ENCODE measurements around the gene ZNF212. TPM values are rescaled to one million over a fixed set of nuclear protein-coding genes. Genes with fewer than 3 reads are reported as not detected.

The ZNF212 gene
- 10.5 to 12.0 TPM (median 11.2 TPM) in 5 replicates for total RNA-seq (2022; extraction: Qiagen RNA extraction)

DNA sequence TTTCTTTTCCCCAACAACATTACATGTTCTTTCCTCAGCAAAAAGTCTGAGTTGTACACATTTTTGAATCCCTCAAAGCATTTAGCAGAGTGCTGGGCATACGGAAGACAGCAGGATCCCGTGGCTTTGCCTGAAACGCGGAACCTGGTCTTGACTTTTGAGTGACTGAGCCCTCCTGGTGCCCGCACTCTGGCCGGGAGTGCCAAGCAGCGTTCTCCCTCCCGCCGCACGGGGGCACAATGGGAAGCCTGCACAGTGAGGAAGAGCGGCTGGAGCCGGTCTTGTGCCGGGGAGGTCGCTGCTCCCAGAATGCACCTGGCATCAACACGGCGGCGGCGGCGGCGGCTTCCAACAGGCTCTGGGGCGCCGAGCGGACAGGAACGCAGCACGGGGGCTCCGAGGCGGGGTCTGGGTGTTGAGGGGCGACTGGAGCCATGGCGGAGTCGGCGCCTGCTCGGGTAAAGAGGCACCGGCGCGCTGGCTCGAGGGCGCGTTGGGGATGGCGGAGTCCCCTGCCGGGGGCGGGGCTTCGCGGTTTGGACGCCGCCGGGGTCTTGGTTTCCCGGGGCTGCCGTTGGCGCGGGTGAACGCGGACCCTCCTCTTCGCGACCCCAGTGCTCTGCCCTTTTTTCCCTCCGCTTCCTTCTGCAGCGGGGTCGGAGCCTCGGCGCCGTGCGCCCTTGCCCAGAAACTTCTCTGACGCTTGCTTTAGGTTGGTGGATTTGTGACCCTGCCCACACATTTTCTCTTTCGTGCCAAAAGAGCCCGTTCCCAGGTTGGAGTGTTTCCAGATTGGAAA lies at the start of gene ZNF212:
ZNF212 (plus strand) TSS at position 307 of the 799 bp plus-strand sequence; CDS start at position 435, 128 bp downstream.

DNA sequence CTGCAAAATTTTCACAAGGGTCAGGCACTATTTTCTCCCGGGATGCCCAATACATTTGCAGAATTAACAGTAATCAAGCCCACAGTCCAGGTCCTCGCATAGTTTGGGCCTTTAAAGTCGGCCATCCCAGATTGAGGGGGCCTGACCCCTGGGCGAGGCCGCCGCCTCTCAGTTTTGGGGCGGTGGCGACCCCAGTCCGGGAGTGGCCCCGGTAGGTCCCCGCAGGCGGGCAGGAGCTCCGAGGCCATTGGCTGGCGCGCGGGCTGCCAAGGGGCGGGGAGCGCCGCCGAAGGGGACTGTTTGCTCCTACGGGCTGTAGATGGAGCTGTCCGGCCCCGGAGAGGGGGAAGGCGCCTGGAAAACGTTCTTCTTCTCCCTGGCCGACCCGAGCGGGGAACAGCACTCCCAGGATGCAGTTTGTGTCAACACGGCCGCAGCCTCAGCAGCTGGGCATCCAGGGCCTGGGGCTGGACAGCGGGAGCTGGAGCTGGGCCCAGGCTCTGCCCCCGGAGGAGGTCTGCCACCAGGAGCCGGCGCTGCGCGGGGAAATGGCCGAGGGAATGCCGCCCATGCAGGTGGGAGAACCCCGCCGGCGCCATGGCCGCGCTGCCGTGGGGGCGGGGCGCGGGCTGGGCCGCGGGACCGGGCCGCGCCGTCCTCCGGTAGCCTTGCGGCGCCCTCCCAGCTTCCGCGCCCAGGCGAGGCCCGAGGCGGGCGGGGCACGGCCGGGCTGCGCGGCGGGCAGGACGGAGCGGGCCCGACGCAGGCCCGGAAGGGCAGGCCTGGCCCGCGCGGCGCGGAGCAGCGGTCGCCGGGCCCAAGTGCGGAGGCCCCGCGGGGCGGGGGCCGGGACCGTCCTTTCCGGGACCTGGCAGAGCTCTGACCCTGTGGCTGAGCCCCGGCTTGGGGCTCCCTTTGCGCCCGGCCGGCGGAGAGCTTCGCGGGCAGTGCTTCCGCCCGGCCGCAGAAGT lies 44.0 kb upstream of the ZNF212 start, which contains the start of gene ZNF282:
ZNF282 (plus strand) TSS at position 367 of the 971 bp plus-strand sequence; CDS start at position 411, 44 bp downstream.

GRCh38 chr7:149261829-149262617 lies 22.6 kb downstream of the ZNF212 start, which contains the start of gene ZNF783:
ZNF783 (plus strand) TSS chr7:149262196; CDS start chr7:149262334, 138 bp downstream.

Other genes starting within 250 kb of the ZNF212 start
- 161 to 188 TPM (median 169 TPM) in 5 replicates for gene PDIA4, start 211.1 kb upstream of the ZNF212 start, total RNA-seq (2022; extraction: Qiagen RNA extraction)
- gene ZNF786, start 148.9 kb upstream of the ZNF212 start, total RNA-seq (2022; extraction: Qiagen RNA extraction): 6.1 to 6.6 TPM (median 6.3 TPM) in 5 replicates
- 1.2 to 1.4 TPM (median 1.3 TPM) in 5 replicates for gene ZNF425, start 113.3 kb upstream of the ZNF212 start, total RNA-seq (2022; extraction: Qiagen RNA extraction)
- 8.6 to 9.9 TPM (median 9.1 TPM) in 5 replicates for gene ZNF398, start 92.2 kb upstream of the ZNF212 start, total RNA-seq (2022; extraction: Qiagen RNA extraction)
- gene ZNF282, start 44.1 kb upstream of the ZNF212 start, total RNA-seq (2022; extraction: Qiagen RNA extraction): 21.7 to 26.7 TPM (median 24.9 TPM) in 5 replicates
- gene ZNF783, start 22.5 kb downstream of the ZNF212 start, total RNA-seq (2022; extraction: Qiagen RNA extraction): 4.4 to 6.1 TPM (median 5.3 TPM) in 5 replicates
- 17.6 to 22.5 TPM (median 21.0 TPM) in 5 replicates for gene ZNF777, start 221.4 kb downstream of the ZNF212 start, total RNA-seq (2022; extraction: Qiagen RNA extraction)

All from A549 treated with AZD2906 at 1 μM for 4 hours (cell line).